Kasumi-1 (cell line): ENCODE data around the gene ZDHHC22.

ENCODE experiments used
- DNase-seq, 2 experiments: peaks; one replicate each; lab custom pipeline; 2025; lab: John Stamatoyannopoulos, UW

ZDHHC22 gene

DNA sequence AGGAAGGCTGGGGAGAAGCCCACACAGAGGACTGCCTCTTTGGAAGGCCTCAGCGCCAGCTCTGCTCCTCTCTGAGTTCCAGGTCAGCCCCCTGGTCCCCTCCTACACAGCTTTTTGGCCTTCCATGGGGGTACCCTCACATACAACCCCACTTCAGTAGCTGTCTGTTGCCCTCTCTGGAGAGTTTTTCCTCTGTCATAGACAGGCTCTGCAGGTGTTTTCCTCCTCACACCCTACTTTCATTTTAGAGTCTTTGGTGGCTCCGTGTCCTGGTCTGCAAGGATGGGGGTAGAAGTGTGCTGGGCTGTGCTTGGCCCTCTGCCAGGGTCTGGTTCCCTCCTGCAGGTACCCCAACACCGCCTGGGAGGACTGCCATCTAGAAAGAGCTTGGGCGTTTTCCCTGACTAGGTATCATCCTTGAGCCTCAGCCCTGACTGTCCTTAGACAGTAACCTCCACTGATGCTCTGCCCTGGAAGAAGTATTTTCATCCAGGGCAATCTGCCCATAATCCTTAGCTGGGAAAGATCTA lies 15.1 kb downstream of the ZDHHC22 start:
- DNase-seq = no peak

DNA sequence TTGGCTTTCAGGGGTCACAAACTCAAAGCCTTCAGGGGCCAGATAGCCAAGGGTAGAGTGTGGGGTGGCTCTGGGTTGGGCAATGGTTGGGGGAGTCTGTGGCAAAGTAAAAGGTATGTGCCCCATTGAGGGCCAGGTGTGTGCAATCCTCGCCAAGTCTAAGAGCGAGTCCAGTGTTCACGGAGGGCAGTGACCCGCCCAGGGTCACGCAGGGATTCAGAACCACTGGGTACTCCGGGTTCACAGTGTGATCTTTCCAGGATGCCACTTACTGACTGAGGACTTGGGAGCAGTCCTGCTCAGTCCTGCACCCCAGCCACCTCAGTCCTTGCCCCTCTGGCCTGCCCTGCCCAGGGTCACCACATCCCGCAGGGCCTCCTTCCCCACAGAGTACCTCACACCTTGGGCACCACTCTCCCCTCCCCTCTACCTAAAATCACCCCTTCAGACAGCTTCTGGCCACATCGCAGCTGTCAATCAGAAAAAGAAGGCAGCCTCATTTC lies 15.7 kb downstream of the ZDHHC22 start:
- DNase-seq = no peak

DNA sequence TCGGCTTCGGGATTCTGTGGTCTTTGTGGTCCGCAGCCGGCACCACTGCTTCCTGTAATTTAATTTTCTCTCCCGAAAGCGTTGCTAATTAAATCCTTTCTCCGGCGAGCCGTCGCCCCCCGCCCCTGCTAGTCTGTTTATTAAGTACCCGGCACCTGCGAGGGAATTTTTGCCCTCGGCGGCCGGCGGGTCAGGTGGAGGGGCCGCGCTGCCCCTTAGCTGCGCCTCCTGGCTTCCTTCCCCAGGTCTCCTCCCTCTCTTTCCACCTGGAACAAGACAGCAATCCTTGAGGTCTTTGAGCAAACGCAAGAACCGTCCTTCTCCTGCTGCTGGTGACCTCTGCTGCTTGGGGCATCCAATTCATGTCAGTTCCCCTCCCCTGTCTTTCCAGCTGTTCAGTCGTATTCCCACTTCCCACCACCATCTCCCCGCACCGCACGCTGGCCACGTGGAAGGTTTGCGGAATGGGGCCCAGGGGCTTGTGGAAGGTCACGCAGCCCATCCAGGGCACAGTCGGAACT lies 16.2 kb downstream of the ZDHHC22 start:
- DNase-seq = peak in 1 of 2 experiments; percentile 18

DNA sequence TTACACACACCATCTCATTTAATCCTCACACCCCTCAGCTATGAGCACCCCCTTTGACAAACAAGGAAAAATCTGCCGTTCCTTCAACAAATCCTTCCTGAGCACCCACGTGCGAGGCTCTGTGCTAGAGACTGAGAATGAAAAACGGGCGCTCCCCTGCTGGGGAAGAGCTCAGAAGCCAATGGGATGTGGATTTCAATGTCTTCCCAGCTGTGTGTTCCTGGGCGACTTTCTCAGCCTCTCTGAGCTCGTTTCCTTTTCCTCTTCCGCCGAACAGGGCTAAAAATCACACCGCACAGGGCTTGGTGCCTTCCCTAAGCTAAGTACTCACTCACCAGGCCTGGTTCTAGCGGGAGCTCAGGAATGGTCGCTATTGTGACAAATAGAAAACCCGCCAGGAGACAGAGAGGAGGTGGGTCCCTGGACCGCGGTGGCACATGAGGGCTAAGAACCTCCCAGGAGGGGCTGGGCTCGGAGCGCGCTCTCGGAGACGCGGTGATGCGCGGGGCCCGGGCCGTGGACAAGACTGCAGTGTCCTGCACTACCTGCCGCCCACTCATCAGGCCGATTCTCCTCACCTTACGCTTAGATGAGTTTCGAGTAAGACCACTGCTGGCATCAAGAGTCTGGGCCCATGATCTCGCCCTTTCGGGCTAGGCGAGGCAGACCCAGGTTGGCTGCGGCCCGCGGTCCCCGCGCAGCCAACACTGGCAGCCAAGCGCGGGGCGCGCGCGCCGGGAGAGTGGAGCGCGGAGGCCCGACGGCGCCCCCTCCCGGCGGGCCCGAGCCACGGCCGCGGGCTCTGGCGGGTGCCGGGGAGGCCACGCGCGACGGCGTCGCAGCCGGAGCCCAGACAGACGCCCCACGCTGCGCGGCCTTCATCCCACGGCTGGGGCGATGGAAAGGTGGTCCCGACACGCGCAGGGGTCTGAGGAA lies 17.0 kb downstream of the ZDHHC22 start:
- DNase-seq = no peak

DNA sequence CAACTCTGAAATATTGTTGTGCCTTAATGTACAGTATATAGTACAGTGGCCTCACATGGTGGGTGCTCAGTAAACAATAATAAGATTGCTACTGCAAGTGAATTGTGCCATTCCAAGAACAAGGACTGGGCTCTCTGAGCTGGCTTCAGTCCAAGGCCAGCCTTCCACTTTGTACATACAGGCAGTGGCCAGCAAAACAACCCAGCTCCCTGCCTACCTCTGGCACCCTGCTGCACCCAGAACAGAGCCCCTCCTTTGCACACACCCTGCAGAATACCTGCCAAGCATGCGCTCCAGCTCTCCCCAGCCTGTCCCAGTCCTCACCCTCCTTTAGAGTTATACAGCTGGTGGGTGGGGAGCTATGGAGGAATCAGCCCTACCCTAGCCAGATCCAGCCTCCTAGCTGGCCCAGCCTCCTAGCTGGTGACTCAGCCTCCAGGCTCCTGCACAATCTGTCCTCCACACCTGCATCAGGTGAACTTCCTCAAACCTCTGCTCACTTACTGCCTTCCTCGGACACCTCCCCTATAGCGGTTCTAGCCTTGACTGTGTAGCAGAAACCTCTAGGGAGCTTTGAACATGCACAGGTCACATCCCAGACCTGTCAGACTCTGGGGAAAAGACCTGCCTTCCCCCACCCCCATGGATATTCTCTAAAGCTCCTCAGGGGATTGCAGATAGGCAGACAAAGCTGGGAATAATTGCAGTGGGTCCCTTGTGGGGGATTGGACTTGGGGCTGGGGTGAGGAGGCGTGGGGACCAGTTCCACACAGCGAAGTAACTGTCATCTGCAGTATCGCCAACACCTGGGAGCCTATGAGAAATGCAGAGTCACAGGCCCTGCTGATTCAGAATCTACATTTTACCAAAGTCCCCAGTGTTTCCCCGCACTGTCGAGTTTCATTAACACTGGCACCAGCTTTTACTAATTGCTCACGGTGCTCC lies 17.9 kb downstream of the ZDHHC22 start:
- DNase-seq = no peak

DNA sequence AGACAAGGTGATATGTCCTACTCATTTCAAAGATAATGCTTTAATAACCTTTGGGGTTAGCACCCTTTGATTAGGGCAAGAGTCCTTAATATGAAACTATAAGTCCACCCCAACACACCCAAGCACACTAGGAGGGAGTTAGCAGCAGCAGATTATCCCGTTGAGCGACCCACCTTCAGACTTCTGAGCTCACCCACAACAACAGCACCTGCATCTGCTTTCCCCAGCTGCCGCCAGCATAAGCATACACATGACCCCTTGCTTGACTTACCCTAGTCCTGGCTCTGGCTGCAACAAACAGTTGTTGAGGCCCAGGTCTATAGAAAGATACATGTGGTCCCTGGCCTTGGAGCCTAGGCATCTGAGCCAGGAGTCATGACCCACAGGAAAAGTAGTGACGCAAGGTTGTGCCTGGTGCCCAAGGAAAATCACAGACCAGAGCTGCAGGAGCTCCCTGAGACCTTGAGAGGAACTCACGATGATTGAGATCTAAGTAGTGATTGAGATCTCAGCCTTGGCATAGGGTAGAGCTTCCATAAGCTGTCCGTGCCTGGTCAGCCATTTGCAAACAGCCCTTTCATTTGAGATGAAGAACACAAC lies 19.0 kb downstream of the ZDHHC22 start:
- DNase-seq = no peak

DNA sequence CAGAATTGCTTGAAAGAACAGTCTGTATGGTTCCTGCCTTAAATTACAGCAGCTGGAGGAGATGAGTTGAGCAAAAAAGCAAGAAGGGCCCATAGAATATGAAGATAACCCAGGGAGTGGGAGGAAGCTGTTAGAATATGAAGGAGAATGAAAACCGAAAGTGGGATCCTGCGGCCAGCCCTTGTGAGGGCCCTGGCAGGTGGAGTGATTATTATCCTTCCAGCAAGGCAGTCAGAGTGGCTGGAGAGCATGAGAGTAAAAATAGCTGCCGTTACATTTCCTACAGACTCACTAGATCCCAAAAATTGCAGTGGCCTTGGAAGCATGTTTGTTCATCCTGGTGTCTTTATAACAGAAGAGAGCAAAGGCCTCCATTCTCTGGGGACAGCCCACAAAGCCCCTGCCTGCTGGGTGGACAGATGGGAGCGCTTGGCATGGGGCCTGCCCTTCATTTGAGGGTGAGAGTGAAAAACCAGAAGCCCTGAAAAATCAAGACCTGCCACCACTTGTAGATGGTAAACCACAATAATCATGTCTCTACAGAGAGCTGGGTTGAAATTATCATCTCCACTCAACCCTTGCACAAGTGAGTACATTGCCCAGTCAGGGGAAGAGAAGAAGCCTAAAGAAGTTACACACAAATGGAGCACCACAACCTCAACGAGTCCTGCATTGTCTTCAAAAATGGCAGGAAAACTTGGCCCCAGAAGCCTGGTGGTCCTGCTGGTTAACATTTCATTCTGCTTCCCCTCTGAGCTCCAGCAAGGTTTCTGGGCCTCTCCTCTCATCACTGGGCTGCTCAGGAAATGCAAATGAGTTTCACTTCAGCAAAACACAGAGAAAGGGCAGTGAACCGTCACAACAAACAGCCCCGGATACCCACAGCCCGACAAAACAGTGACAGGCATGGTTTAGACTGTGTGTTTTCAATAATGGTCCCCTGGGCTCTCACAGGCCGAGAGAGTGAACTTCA lies 20.5 kb downstream of the ZDHHC22 start:
- DNase-seq = no peak

DNA sequence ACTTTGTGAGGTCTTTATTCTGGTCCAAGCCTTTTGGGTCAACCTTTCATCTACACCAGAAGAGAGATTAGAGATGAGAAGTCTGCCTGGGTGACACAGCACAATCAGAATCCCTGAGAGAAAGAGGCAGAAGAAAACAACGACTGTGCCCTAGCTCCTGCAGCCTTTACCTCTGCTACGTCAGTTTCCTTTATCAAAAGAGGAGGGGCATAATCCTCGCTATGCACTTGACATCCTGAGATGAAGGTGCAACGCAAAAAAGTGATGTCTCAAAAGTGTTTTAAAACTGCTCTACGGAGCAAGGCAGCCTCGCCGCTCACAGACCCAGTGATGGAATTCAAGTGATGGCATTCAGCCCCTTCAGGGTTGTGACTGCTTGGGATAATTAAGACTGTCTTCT lies 21.7 kb downstream of the ZDHHC22 start:
- no peak for DNase-seq

DNA sequence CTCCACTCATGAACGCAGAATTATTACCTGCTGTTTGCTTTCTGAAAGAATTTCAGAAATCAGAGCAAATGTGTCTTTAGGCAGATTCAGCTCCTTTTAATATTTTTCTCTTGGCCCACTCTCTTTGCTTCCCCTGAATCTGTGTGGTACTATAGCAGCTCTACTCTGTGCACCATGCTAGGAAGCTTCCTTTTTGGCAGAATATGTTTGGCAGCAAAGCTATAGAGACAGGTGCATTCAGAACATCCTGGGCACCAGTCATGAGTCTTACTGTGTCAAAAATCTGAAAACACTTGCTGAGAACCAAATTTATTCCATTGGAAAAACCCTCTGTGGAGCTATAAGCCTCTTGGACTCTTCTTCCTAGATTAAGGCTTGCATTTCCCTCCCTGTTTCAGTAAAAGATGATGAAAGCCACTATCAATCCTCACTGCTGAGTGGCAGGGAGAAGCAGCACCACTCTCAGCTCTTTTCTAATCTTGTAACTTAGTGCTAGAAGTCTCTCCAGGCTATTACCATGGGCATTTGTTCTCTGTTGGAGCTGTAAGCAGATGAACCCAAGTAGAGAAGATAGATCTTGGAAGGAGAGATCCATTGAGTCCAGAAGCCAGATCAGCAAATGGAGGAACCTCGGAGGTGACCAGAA lies 25.3 kb downstream of the ZDHHC22 start:
- DNase-seq = no peak

DNA sequence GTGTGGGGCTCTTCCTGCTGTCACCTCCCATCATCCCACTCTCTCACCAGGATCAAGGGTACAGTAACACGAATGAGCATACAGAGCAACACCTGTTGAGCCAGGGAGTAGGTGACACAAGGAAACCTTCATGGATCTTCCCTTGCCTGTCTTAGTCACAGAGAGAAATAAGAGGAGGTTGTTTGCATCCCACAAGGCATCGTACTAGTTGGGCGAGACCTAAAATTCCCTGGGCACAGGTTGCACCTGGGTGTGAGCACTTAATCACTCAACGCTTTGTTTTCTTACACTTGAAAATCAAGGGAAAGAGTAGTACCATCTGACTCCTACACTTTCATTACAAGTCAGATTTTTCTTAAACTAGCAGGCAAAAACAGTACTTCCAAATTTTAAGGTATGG lies 27.0 kb downstream of the ZDHHC22 start:
- DNase-seq = no peak

DNA sequence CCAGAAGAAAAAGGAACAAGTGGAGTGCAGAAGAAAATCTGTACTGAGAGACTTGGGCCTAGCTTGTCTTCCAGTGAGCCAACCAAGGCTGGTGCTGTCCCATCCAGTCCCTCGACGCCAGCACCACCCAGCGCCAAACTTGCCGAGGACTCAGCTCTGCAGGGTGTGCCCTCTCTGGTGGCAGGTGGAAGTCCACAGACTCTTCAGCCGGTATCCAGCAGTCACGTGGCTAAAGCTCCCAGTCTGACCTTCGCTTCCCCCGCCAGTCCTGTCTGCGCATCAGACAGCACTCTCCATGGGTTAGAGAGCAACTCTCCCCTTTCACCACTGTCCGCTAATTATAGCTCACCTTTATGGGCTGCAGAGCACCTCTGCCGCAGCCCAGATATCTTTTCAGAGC lies 27.9 kb downstream of the ZDHHC22 start:
- no peak for DNase-seq

DNA sequence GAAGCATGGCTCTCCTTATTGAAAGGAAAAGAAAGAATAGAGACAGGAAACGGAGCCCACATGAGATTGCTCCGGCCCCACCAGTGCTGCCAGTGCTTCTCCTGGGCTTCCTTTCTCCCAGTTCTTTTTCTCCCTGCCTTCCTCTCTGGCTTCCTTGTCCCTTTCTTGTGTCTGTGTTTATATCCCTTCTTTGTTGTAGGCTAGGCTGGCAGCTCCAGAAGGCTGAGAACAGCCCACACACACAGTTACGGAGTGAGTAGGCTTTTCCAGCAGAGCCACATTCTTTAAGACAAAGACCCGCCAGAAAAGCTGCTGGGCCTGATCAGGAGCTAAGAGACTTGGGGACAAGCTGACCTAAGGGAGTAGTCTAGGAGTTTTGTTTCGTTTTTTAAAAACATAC lies 30.6 kb downstream of the ZDHHC22 start:
- no peak for DNase-seq

DNA sequence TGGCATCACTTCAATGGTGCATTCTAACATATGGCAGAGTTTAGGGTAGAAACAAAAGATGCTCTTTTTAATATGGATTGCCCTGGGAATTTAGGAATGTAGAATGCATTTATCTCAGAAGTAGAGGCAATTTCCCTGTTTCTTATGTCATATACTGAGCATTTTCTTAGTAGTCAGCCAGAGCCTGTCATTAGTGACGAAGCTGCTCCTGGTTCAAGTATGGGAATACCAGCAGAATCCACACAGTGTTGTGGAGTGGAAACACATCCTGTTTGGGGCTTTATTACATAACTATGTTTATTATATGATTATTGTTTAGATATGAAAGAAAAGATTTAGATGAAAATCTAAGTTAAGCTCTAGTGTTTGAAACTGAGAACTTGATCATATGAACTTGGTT lies 31.3 kb downstream of the ZDHHC22 start:
- DNase-seq = no peak

DNA sequence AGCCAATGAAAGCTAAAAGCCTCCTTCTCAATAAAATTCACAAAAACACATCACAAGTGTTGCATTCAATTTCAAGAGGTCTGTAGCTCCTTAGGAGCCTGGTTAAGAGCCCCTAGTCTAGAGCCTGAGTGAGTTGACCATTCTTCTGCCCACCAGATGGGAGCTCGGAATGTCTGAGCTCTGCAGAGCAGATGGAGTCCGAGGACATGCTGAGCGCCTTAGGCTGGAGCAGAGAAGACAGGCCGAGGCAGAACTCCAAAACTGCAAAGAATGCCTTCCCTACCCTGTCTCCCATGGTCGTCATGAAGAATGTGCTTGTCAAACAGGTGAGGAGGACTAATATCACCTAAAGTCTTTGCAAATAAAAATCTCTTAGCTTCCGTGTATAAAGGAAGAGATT lies 31.9 kb downstream of the ZDHHC22 start:
- no peak for DNase-seq

DNA sequence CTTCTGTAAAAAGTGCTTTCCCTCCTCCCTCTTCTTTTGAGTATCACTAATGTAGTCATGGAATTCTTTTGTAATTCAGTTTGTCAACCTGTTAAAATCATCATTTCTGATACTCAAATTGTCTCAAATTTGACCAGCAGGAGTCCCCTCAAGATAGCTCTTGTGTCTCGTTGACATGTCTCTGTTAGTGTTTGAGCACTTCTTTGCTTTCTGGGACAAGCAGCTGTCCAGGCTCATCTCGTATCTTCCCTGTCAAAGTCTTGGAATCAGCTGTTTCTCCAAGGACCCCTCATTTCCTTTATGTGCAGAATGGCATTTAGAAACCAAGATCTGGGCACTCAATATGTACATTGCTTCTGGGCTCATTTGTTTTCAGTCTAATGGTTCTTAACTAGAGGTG lies 32.8 kb downstream of the ZDHHC22 start:
- no peak for DNase-seq

DNA sequence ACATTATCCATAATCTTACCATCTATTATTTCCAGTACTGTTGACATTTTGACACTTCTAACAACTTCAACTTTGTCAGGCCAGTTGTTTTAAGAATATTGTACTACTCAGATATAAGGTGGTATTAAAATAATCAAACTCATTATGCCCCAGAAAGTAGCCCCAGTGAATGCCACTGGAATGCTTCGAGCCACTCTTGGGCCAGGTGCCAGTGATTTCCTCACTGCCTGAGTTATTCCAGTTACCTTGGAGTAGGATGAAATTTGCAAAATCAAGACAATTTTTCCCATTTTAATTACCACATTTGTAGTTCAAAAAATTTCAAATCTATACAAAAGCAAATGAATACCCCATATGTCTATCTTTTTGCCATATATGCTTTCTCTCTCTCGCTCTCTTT lies 34.4 kb downstream of the ZDHHC22 start:
- no peak for DNase-seq

DNA sequence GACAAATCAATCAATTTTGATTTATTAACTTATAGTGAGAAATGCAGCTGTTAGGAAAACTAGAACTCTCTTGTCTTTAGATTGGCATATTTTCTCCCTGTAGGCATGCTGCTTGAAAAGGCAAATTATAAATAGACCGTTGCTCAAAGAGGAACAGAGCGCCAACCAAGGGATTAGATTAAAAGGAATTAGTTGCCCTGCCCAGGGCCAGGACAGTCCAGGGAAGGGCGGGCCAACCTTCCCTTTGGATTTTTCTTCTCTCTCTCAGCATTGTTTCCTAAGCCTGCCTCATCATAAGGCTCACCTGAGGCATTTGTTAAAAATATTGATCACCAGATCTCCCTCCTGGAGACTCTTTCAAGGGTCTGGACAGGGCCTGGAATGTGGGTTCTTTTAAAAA lies 34.9 kb downstream of the ZDHHC22 start:
- no peak for DNase-seq

DNA sequence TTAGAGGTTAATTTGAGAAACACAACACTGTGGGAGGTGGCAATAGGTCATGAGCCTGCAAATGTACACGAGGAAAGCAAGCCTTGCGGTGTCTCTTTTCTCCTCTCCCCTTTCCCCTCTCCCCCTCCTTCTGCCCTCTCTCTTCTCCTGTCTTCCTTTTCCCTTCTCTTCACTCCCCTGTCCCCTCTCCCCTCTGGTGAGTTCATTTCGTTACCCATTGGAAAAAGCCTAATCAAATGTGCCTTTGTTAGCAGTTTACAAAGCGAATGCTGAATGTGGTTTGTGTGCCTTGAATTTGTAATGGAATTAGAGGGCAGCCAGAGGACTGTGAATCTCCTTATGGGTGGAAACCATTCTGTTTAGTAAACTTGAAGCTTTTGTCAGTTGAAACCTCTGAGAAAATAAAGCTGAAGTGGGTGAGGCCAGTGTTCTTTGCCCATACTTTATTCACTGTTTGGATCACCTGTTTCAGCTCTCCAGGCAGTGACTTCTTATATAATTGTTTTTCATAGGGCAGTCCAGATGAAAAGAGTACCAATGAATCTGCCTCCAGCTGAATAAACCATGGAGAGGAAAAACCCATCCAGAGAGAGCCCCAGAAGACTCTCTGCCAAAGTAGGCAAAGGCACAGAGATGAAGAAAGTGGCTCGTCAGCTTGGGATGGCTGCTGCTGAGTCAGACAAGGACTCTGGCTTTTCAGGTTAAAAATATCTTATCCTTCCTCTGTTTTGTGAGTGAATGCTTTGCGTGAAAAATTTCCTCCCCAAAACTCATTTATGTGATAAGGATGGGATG lies 36.2 kb downstream of the ZDHHC22 start:
- no peak for DNase-seq

DNA sequence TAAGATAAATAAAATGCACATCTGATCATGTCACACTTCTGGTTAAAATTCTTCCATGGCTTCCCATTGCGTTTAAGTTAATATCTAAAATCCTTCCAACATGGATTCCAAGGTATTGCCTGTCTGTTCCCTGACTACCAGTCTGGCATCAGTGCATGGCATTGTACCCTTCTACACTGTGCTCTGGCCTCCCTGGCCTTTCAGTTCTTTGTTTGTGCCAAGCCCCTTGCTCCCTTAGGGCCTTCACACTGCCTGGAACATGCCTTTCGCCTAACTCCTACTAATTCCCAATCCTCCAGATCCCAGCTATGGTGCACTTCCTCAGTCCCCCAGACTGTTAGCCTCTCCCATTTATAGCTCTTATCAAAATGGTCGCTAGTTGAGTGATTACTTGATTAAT lies 37.2 kb downstream of the ZDHHC22 start:
- no peak for DNase-seq
